Neural cell (in vitro differentiated cells): ENCODE measurements around the gene LPCAT1.

ENCODE experiments used
- CTCF ChIP-seq: fragments of 450-650 bp; IDR thresholded peaks from 2 replicates; pipeline ENCODE4 v1.5.1; 2014; ENCODE audit warnings: antibody characterized with exemption, mild to moderate bottlenecking, moderate library complexity; ENCODE audit not compliant: poor library complexity, severe bottlenecking
- EP300 ChIP-seq: fragments of 450-650 bp; conservative IDR thresholded peaks from 2 replicates; pipeline ENCODE4 v1.6.1; 2014; ENCODE audit warnings: antibody characterized with exemption, mild to moderate bottlenecking, moderate library complexity; ENCODE audit not compliant: poor library complexity, severe bottlenecking
- POLR2AphosphoS5 ChIP-seq: IDR thresholded peaks from 2 replicates; pipeline ENCODE4 v1.6.1; 2012
- RAD21 ChIP-seq: fragments of 450-650 bp; conservative IDR thresholded peaks from 2 replicates; pipeline ENCODE4 v1.6.1; 2014; ENCODE audit warnings: antibody characterized with exemption, mild to moderate bottlenecking, moderate library complexity
- SMC3 ChIP-seq: fragments of 450-650 bp; conservative IDR thresholded peaks from 2 replicates; pipeline ENCODE4 v1.6.1; 2014; ENCODE audit warnings: antibody characterized with exemption, mild to moderate bottlenecking, moderate library complexity; ENCODE audit not compliant: poor library complexity
- TAF1 ChIP-seq: IDR thresholded peaks from 2 replicates; pipeline ENCODE4 v1.6.1; 2012; ENCODE audit warnings: low read depth

DNA sequence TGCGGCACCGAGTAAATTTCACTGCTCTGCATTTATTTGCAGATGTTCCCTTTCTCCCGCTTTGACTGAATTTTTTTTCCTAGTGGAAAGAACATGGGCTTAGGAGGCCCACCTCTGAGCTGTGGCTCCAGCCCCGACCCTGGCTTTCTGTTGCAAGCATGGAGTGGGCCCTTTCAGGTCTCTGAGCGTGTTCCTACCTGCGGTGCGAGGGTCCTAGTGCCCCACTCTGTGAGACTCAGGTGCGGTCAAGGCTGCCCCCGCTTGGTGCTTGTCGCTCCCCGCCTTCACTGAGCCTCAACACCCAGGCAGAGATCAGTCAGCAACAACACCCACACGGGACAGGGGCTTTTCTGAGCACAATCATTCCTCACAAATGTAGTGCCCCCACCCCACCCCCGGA lies 110.5 kb downstream of the LPCAT1 start:
- no peak for TF ChIP-seq SMC3
- no peak for TF ChIP-seq POLR2AphosphoS5
- no peak for TF ChIP-seq CTCF
- TF ChIP-seq RAD21, result no peak
- no peak for TF ChIP-seq EP300
- TF ChIP-seq TAF1, result no peak
